Sigmoid colon (tissue), 4 donors: Measurements from ENCODE around the gene GIMAP8.

ENCODE experiments used
- POLR2A ChIP-seq, 2 donors: fragments of 450-650 bp; IDR thresholded peaks; one replicate each; pipeline ENCODE4 v1.6.1; 2016; ENCODE audit warnings: antibody characterized with exemption in 2 of 2, mild to moderate bottlenecking in 2 of 2, moderate library complexity in 2 of 2
- POLR2AphosphoS5 ChIP-seq, 4 donors: sonication (generic); formaldehyde crosslinking; IDR thresholded peaks; one replicate each; pipeline ENCODE4 v1.6.1; 2017; ENCODE audit warnings: antibody characterized with exemption in 4 of 4
- TF ChIP-seq, protein P1 (sequence below), 4 experiments: fragments of 450-650 bp in 3 of 4; fragments of 200-600 bp in 1 of 4; IDR thresholded peaks; one replicate each; pipeline ENCODE4 v1.5.1; 2016 to 2019; ENCODE audit warnings: antibody characterized with exemption in 4 of 4, mild to moderate bottlenecking in 3 of 4, moderate library complexity in 2 of 4

DNA sequence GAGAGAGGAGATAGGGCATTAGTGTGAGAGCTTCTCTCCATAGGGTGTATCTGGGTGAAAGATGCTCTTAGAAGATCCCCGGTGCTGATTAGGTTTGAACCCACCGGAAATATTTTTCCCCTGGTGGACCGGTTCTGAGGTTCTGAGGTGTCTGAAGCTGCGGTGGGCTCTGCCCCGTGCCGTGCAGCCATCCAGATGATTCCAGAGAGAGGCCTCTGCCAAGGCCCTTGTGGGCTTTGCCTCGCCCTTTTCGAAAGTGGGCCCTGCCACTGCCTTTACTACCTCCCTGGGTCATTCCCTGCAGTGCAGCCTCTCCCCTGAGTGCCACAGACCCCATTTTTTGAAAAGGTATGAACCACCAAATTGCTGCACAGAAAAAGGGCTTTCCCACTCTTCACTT lies 2.8 kb downstream of the GIMAP8 start:
- TF ChIP-seq POLR2A (IDR thresholded peaks at IDR 0.05) (no peak), POLR2AphosphoS5 (IDR thresholded peaks at IDR 0.05) (no peak)
- TF ChIP-seq, protein P1, sequence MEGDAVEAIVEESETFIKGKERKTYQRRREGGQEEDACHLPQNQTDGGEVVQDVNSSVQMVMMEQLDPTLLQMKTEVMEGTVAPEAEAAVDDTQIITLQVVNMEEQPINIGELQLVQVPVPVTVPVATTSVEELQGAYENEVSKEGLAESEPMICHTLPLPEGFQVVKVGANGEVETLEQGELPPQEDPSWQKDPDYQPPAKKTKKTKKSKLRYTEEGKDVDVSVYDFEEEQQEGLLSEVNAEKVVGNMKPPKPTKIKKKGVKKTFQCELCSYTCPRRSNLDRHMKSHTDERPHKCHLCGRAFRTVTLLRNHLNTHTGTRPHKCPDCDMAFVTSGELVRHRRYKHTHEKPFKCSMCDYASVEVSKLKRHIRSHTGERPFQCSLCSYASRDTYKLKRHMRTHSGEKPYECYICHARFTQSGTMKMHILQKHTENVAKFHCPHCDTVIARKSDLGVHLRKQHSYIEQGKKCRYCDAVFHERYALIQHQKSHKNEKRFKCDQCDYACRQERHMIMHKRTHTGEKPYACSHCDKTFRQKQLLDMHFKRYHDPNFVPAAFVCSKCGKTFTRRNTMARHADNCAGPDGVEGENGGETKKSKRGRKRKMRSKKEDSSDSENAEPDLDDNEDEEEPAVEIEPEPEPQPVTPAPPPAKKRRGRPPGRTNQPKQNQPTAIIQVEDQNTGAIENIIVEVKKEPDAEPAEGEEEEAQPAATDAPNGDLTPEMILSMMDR (IDR thresholded peaks at IDR 0.05) = no peak
